Aortic smooth muscle cell (primary cell): Measurements from ENCODE around the gene TMEM176A. TPM values are rescaled to one million over a fixed set of nuclear protein-coding genes. Genes with fewer than 3 reads are reported as not detected.

Experiments used
- total RNA-seq: library from RNA; depleted of rRNA; stranded (reverse); fragments of >200 nt; gene quantifications from 2 replicates; pipeline ENCODE4 v1.2.3, GENCODE V29; 2014

The TMEM176A gene, protein sequence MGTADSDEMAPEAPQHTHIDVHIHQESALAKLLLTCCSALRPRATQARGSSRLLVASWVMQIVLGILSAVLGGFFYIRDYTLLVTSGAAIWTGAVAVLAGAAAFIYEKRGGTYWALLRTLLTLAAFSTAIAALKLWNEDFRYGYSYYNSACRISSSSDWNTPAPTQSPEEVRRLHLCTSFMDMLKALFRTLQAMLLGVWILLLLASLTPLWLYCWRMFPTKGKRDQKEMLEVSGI
- not detected in 2 replicates for total RNA-seq

DNA sequence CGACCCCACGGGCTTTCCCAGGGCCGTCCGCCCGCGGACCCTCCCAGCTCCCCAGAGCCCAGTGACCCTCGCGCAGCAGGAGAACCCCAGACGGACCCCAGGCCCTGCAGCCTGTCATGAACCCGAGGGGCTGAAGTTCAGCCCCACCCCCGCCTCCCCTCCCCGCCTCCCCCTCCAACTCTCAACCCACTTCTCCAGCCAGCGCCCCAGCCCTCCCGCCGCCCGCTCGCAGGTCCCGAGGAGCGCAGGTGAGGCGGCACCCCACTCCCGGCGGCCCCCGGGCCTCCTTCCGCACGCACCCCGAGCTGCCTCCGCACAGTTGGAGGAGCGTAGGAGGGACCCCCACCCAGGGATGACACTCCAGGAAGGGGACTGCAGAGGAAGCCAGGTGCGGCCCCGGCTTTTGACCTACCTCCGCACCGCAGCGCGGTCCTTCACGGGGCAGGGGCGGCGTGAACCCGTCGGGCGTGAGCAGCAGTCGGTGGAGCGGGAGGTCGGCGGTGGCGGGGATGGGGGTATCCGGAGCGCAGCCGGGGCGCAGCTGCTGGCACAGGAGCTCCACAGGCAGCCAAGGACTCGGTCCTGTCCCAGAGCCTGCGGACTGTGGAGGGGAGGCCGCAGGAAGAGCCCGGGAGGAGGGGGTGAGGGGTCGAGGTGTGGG lies at the start of gene TMEM176A:
TSS of gene TMEM176A (plus strand) at position 189 of the 661 bp plus-strand sequence. CDS start 782 bp downstream, outside the sequence.

DNA sequence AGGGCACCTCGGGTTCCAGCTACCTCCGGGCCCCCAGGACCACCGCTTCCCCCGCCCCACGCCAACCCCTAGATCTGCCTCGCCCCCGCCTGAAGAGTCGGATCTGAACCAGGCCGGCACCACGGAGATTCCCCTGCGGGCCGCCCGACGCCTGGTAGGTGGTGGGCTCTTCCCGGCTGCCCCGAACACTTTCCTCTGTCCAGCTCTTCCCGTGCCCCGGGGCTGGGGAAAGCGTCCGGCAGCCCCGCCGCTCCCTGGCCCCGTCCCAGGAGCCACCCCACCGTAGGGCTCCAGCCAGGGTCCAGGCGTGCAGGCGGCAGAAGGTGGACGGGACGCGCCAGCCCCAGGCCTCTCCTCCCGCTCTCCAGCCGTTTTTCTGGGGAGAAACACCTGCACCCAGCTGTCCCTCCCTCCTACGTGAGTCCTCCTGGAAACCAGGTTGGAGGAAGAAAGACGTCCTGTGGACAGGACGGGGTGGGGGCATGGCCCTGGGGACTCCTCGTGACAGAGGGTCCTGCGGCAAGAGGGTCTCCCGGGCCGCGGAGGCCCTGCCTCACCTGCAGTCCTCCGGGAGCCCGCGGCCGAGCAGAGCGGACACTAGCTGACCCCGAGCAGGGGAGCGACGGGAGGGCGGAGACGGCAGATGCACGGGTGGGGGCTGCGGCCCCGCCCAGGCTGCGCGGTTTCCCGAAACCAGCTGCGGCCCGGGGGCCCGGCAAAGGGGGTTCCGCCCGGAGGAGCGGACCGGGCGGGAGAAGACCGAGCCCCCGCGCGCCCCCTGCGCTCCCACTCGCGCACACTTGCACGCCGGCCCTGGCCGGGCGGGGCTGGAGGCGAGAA lies 608 bp upstream of the TMEM176A start, which contains the start of gene TMEM176B:
TSS of gene TMEM176B (minus strand) at position 624 of the 840 bp plus-strand sequence. CDS start 3,795 bp downstream, outside the sequence.

DNA sequence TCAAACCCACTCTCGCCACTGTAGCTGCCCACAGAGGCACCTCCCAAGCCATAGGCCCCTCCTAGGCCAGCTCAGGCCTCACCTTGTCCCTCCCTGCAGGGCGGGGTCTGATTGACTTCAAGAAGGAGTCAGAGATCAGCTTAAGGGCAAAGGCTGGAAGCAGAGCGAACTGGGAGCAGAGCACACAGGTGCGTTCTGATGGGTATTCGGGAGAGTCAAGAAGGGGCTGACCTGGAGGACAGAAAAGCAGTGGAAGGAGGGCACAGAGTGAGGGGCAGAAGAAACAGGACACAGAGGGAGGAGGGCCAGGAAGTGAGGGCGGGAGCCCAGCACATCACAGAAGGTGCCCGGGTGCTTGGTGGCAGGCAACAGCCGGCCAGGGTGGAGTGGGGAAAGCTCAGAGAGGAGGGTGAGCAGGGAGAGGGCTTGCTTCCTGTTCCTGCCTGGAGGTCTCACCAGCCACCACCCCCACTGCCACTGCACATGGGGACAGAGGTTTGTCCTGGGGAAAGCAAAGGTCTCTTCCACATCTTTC lies 51.9 kb downstream of the TMEM176A start, which contains the start of gene AOC1:
TSS of gene AOC1 (plus strand) at position 147 of the 535 bp plus-strand sequence. CDS start 3,954 bp downstream, outside the sequence.

Other genes with a start within 250 kb of the TMEM176A start
- gene GIMAP4, start 233.4 kb upstream of the TMEM176A start, total RNA-seq, result 0.13 and 0.81 TPM in 2 replicates
- 1.7 and 5.4 TPM in 2 replicates for gene GIMAP6, start 168.4 kb upstream of the TMEM176A start, total RNA-seq
- gene GIMAP2, start 115.1 kb upstream of the TMEM176A start, total RNA-seq, result 0.68 and 1.6 TPM in 2 replicates
- gene GIMAP1, start 84.2 kb upstream of the TMEM176A start, total RNA-seq, result 0.25 and 0.26 TPM in 2 replicates
- gene GIMAP5, start 63.4 kb upstream of the TMEM176A start, total RNA-seq, result 0.12 and 0.26 TPM in 2 replicates
- gene TMEM176B, start 405 bp upstream of the TMEM176A start, total RNA-seq, result 0.13 TPM in 1 of 2 replicates, not detected in the other
- not detected in 2 replicates for gene AOC1, start 51.7 kb downstream of the TMEM176A start, total RNA-seq
- under 0.01 TPM in 1 of 2 replicates, not detected in the other for gene KCNH2, start 177.6 kb downstream of the TMEM176A start, total RNA-seq
- 1.7 and 3.7 TPM in 2 replicates for gene NOS3, start 190.2 kb downstream of the TMEM176A start, total RNA-seq
- gene ATG9B, start 223.7 kb downstream of the TMEM176A start, total RNA-seq, result 0.06 TPM in 1 of 2 replicates, not detected in the other
- gene ABCB8, start 227.7 kb downstream of the TMEM176A start, total RNA-seq, result 19.0 and 25.9 TPM in 2 replicates
- gene ASIC3, start 247.8 kb downstream of the TMEM176A start, total RNA-seq, result 0.06 TPM in 1 of 2 replicates, not detected in the other